ENCODE results near the gene TBC1D8. TPM values are rescaled to one million over a fixed set of nuclear protein-coding genes. Genes with fewer than 3 reads are reported as not detected.
A peak's percentile ranks its signal among the peaks of the same experiment; 100 is the strongest.

Gene TBC1D8
- total and polyA plus RNA-seq, 2 of the 13 experiments (the other 11 are each of a cell fraction or from before 2014, with no cell fraction given), result 45.1 to 95.4 TPM

- TF ChIP-seq, protein P1, sequence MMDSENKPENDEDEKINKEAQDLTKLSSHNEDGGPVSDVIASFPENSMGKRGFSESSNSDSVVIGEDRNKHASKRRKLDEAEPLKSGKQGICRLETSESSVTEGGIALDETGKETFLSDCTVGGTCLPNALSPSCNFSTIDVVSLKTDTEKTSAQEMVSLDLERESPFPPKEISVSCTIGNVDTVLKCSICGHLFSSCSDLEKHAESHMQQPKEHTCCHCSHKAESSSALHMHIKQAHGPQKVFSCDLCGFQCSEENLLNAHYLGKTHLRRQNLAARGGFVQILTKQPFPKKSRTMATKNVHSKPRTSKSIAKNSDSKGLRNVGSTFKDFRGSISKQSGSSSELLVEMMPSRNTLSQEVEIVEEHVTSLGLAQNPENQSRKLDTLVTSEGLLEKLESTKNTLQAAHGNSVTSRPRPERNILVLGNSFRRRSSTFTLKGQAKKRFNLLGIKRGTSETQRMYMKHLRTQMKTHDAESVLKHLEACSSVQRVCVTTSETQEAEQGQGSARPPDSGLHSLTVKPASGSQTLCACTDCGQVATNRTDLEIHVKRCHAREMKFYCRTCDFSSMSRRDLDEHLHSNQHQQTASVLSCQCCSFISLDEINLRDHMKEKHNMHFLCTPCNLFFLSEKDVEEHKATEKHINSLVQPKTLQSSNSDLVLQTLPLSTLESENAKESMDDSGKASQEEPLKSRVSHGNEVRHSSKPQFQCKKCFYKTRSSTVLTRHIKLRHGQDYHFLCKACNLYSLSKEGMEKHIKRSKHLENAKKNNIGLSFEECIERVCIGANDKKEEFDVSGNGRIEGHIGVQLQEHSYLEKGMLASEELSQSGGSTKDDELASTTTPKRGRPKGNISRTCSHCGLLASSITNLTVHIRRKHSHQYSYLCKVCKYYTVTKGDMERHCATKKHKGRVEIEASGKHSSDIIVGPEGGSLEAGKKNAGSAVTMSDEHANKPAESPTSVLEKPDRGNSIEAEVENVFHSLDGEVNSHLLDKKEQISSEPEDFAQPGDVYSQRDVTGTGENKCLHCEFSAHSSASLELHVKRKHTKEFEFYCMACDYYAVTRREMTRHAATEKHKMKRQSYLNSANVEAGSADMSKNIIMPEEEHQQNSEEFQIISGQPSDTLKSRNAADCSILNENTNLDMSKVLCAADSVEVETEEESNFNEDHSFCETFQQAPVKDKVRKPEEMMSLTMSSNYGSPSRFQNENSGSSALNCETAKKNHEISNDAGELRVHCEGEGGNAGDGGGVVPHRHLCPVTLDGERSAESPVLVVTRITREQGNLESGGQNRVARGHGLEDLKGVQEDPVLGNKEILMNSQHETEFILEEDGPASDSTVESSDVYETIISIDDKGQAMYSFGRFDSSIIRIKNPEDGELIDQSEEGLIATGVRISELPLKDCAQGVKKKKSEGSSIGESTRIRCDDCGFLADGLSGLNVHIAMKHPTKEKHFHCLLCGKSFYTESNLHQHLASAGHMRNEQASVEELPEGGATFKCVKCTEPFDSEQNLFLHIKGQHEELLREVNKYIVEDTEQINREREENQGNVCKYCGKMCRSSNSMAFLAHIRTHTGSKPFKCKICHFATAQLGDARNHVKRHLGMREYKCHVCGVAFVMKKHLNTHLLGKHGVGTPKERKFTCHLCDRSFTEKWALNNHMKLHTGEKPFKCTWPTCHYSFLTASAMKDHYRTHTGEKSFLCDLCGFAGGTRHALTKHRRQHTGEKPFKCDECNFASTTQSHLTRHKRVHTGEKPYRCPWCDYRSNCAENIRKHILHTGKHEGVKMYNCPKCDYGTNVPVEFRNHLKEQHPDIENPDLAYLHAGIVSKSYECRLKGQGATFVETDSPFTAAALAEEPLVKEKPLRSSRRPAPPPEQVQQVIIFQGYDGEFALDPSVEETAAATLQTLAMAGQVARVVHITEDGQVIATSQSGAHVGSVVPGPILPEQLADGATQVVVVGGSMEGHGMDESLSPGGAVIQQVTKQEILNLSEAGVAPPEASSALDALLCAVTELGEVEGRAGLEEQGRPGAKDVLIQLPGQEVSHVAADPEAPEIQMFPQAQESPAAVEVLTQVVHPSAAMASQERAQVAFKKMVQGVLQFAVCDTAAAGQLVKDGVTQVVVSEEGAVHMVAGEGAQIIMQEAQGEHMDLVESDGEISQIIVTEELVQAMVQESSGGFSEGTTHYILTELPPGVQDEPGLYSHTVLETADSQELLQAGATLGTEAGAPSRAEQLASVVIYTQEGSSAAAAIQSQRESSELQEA (CRISPR knock-in tag; IDR thresholded peaks at IDR 0.05; ENCODE audit: not compliant biosample characterization), result no peak
- TF ChIP-seq STAG1 (CRISPR knock-in tag; IDR thresholded peaks at IDR 0.05) (0 out of 2 replicates have a peak, but pooled peaks have one; percentile 19), RORA (CRISPR knock-in tag; IDR thresholded peaks at IDR 0.05) (no peak), MXD3 (CRISPR knock-in tag; IDR thresholded peaks at IDR 0.05) (no peak), MLXIP (CRISPR knock-in tag; IDR thresholded peaks at IDR 0.05; ENCODE audit: borderline replicate concordance) (no peak), MXI1 (IDR thresholded peaks at IDR 0.05; ENCODE audit: borderline replicate concordance, low read depth, low read length) (no peak), ZNF10 (CRISPR knock-in tag; IDR thresholded peaks at IDR 0.05; ENCODE audit: borderline replicate concordance, low read depth) (no peak), ZNF331 (CRISPR knock-in tag; IDR thresholded peaks at IDR 0.05) (no peak)
- TF ChIP-seq, protein P2, sequence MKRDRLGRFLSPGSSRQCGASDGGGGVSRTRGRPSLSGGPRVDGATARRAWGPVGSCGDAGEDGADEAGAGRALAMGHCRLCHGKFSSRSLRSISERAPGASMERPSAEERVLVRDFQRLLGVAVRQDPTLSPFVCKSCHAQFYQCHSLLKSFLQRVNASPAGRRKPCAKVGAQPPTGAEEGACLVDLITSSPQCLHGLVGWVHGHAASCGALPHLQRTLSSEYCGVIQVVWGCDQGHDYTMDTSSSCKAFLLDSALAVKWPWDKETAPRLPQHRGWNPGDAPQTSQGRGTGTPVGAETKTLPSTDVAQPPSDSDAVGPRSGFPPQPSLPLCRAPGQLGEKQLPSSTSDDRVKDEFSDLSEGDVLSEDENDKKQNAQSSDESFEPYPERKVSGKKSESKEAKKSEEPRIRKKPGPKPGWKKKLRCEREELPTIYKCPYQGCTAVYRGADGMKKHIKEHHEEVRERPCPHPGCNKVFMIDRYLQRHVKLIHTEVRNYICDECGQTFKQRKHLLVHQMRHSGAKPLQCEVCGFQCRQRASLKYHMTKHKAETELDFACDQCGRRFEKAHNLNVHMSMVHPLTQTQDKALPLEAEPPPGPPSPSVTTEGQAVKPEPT (CRISPR knock-in tag; IDR thresholded peaks at IDR 0.05; ENCODE audit: low read depth), result no peak; the same call in 1 of the 2 replicates
- TF ChIP-seq, protein P3, sequence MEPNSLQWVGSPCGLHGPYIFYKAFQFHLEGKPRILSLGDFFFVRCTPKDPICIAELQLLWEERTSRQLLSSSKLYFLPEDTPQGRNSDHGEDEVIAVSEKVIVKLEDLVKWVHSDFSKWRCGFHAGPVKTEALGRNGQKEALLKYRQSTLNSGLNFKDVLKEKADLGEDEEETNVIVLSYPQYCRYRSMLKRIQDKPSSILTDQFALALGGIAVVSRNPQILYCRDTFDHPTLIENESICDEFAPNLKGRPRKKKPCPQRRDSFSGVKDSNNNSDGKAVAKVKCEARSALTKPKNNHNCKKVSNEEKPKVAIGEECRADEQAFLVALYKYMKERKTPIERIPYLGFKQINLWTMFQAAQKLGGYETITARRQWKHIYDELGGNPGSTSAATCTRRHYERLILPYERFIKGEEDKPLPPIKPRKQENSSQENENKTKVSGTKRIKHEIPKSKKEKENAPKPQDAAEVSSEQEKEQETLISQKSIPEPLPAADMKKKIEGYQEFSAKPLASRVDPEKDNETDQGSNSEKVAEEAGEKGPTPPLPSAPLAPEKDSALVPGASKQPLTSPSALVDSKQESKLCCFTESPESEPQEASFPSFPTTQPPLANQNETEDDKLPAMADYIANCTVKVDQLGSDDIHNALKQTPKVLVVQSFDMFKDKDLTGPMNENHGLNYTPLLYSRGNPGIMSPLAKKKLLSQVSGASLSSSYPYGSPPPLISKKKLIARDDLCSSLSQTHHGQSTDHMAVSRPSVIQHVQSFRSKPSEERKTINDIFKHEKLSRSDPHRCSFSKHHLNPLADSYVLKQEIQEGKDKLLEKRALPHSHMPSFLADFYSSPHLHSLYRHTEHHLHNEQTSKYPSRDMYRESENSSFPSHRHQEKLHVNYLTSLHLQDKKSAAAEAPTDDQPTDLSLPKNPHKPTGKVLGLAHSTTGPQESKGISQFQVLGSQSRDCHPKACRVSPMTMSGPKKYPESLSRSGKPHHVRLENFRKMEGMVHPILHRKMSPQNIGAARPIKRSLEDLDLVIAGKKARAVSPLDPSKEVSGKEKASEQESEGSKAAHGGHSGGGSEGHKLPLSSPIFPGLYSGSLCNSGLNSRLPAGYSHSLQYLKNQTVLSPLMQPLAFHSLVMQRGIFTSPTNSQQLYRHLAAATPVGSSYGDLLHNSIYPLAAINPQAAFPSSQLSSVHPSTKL (CRISPR knock-in tag; IDR thresholded peaks at IDR 0.05), result no peak
Observed at GRCh38 chr2:101002562-101003277, 148.5 kb downstream of the TBC1D8 start (continued).

Measured in HepG2 (cell line).